ENCODE results near the gene LCN1. TPM values are rescaled to one million over a fixed set of nuclear protein-coding genes. Genes with fewer than 3 reads are reported as not detected.

LCN1 gene
- polyA plus RNA-seq, 3 donors: not detected

DNA sequence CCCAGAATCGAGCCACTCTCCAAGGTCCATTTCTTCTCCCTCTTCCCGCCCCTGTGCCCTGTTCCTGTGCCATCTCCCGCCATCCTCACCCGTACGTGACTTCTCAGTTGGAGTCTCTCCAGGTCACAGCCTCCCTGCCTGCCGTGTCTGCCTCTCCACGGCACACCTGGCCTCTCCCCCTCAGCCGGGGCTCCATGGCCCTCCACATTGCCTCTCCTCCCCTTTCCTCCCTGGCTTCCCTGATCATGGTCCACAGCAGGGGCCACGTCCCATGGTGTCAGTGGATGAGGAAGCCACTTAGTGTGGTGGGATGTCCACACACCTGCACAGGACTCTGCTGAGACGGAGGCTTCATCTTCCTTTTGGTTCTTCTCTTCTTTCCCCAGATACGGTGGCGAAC, 42.6 kb downstream of the LCN1 start:
- no peaks in the 10 kb centered on the region for H3K4me1 ChIP-seq (ENCODE audit: control insufficient read depth in 1 of 2, insufficient read depth in 2 of 2, low read length in 2 of 2)
- no peak overlapping the region for H2AFZ ChIP-seq (ENCODE audit: insufficient read depth, low read depth, low read length, poor library complexity, severe bottlenecking)
- no peaks in the 10 kb centered on the region for H3K36me3 ChIP-seq (replicated peaks in 1 of 2; ENCODE audit: control insufficient read depth in 1 of 2, insufficient read depth in 2 of 2, low read length in 2 of 2)
- no peaks in the 10 kb centered on the region for H3K4me1 Mint-ChIP-seq
- no peak overlapping the region for H3K9ac ChIP-seq (ENCODE audit: insufficient read depth, low read length, poor library complexity, severe bottlenecking)
- intact Hi-C loops (cut with micrococcal nuclease): no loop called here
- no peaks in the 10 kb centered on the region for H3K79me2 ChIP-seq (ENCODE audit: insufficient read depth, low read length)
- H3K36me3 Mint-ChIP-seq: no peaks in the 10 kb centered on the region
- no peak overlapping the region for H3K4me2 ChIP-seq (replicated peaks; ENCODE audit: extremely low read depth, low read length, poor library complexity, severe bottlenecking)
- no peaks in the 10 kb centered on the region for H3K9me3 ChIP-seq (replicated peaks in 1 of 2; ENCODE audit: control insufficient read depth in 1 of 2, insufficient read depth in 1 of 2, low read length in 2 of 2)
- no peak for DNase-seq
- H3K4me3 ChIP-seq (replicated peaks in 1 of 3; ENCODE audit: low read depth in 2 of 3, low read length in 3 of 3): no peak overlapping the region
- H4K20me1 ChIP-seq (ENCODE audit: insufficient read depth, low read length): no peaks in the 10 kb centered on the region
- H3K9me3 Mint-ChIP-seq: peaks cover 0 to 9% (median 2%) of the 10 kb centered on the region in 7 donors
- no peak overlapping the region for H3K4me3 Mint-ChIP-seq
- H3K27ac Mint-ChIP-seq: no peak overlapping the region
- WGBS (ENCODE audit: insufficient coverage): 84% methylated on average over 9 of the region's 12 CpGs
- H3K27me3 Mint-ChIP-seq (ENCODE audit: low read depth in 3 of 3): peaks cover 1 to 8% (median 8%) of the 10 kb centered on the region in 3 donors
- H3K27me3 ChIP-seq (ENCODE audit: control insufficient read depth in 2 of 2, insufficient read depth in 2 of 2, low read length in 2 of 2): no peaks in the 10 kb centered on the region
- TF ChIP-seq, protein P1, sequence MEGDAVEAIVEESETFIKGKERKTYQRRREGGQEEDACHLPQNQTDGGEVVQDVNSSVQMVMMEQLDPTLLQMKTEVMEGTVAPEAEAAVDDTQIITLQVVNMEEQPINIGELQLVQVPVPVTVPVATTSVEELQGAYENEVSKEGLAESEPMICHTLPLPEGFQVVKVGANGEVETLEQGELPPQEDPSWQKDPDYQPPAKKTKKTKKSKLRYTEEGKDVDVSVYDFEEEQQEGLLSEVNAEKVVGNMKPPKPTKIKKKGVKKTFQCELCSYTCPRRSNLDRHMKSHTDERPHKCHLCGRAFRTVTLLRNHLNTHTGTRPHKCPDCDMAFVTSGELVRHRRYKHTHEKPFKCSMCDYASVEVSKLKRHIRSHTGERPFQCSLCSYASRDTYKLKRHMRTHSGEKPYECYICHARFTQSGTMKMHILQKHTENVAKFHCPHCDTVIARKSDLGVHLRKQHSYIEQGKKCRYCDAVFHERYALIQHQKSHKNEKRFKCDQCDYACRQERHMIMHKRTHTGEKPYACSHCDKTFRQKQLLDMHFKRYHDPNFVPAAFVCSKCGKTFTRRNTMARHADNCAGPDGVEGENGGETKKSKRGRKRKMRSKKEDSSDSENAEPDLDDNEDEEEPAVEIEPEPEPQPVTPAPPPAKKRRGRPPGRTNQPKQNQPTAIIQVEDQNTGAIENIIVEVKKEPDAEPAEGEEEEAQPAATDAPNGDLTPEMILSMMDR (IDR thresholded peaks at IDR 0.05): no peak
- no peak overlapping the region for H3K27ac ChIP-seq (ENCODE audit: low read depth in 1 of 2, low read length in 2 of 2)

DNA sequence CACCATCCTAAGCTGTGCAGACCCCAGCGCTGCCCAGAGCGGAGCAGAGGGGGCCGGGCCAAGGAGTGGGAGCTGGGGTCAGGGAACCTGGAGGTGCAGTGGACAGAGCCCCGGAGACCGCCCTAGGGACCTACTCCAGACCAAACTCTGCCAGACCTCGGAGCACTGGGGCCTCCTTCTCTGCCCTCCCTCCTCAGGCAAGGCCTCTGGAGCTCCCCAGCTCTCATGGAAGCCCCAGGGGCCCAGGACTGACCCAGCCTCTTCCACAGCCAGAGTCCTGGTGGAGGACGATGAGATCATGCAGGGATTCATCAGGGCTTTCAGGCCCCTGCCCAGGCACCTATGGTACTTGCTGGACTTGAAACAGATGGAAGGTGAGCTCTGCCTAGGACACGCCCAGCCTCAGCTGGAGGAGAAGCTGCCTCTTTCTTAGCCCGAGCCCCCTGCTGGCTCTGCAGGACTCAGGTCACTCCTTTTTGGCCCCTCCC, 43.9 kb downstream of the LCN1 start:
- no peaks in the 10 kb centered on the region for H3K27me3 ChIP-seq (ENCODE audit: control insufficient read depth in 2 of 2, insufficient read depth in 2 of 2, low read length in 2 of 2)
- no peak overlapping the region for H3K27ac Mint-ChIP-seq
- WGBS (ENCODE audit: insufficient coverage): 85% methylated on average over 7 of the region's 9 CpGs
- no peaks in the 10 kb centered on the region for H3K9me3 ChIP-seq (replicated peaks in 1 of 2; ENCODE audit: control insufficient read depth in 1 of 2, insufficient read depth in 1 of 2, low read length in 2 of 2)
- TF ChIP-seq, protein P1 (IDR thresholded peaks at IDR 0.05): no peak
- intact Hi-C loops (cut with micrococcal nuclease): no loop called here
- peaks cover 1 to 8% (median 6%) of the 10 kb centered on the region in 3 donors for H3K27me3 Mint-ChIP-seq (ENCODE audit: low read depth in 3 of 3)
- no peaks in the 10 kb centered on the region for H3K36me3 ChIP-seq (replicated peaks in 1 of 2; ENCODE audit: control insufficient read depth in 1 of 2, insufficient read depth in 2 of 2, low read length in 2 of 2)
- peaks cover 0 to 9% (median 5%) of the 10 kb centered on the region in 7 donors for H3K9me3 Mint-ChIP-seq
- no peaks in the 10 kb centered on the region for H3K4me1 Mint-ChIP-seq
- no peak overlapping the region for H3K9ac ChIP-seq (ENCODE audit: insufficient read depth, low read length, poor library complexity, severe bottlenecking)
- DNase-seq: no peak
- H3K27ac ChIP-seq (ENCODE audit: low read depth in 1 of 2, low read length in 2 of 2): no peak overlapping the region
- H3K4me3 Mint-ChIP-seq: no peak overlapping the region
- H3K79me2 ChIP-seq (ENCODE audit: insufficient read depth, low read length): no peaks in the 10 kb centered on the region
- no peaks in the 10 kb centered on the region for H3K36me3 Mint-ChIP-seq
- no peaks in the 10 kb centered on the region for H4K20me1 ChIP-seq (ENCODE audit: insufficient read depth, low read length)
- no peak overlapping the region for H3K4me3 ChIP-seq (replicated peaks in 1 of 3; ENCODE audit: low read depth in 2 of 3, low read length in 3 of 3)
- no peak overlapping the region for H2AFZ ChIP-seq (ENCODE audit: insufficient read depth, low read depth, low read length, poor library complexity, severe bottlenecking)
- H3K4me1 ChIP-seq (ENCODE audit: control insufficient read depth in 1 of 2, insufficient read depth in 2 of 2, low read length in 2 of 2): no peaks in the 10 kb centered on the region
- no peak overlapping the region for H3K4me2 ChIP-seq (replicated peaks; ENCODE audit: extremely low read depth, low read length, poor library complexity, severe bottlenecking)

All from CD14-positive monocyte (primary cell).